Activated effector memory CD4-positive, alpha-beta T cell treated with anti-CD3 and anti-CD28 coated beads, Interleukin-2, amount 50 U/mL, for 16 hours (primary cell): ENCODE measurements around the gene USP34.

Source experiments
- DNase-seq: peaks from one replicate; pipeline ENCODE4 v3.0.0-alpha.2; 2020

USP34 gene

DNA sequence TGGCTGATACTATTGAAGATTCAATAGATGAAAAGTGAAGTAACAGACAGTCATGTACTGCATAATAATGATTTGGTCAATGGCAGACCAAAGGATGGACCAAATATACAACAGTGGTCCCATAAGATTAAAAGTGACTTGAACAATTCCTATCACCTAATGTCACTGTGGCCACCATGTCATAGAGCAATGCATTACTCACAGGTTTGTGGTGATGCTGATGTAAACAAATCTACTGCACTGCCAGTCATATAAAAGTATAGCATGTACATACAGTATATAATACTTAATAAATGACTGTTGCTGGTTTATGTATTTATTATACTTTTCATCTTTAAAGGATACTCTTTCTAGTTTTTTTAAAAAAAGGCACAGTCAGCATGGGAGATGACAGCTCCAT lies 99.9 kb downstream of the USP34 start:
- DNase-seq, result no peak

DNA sequence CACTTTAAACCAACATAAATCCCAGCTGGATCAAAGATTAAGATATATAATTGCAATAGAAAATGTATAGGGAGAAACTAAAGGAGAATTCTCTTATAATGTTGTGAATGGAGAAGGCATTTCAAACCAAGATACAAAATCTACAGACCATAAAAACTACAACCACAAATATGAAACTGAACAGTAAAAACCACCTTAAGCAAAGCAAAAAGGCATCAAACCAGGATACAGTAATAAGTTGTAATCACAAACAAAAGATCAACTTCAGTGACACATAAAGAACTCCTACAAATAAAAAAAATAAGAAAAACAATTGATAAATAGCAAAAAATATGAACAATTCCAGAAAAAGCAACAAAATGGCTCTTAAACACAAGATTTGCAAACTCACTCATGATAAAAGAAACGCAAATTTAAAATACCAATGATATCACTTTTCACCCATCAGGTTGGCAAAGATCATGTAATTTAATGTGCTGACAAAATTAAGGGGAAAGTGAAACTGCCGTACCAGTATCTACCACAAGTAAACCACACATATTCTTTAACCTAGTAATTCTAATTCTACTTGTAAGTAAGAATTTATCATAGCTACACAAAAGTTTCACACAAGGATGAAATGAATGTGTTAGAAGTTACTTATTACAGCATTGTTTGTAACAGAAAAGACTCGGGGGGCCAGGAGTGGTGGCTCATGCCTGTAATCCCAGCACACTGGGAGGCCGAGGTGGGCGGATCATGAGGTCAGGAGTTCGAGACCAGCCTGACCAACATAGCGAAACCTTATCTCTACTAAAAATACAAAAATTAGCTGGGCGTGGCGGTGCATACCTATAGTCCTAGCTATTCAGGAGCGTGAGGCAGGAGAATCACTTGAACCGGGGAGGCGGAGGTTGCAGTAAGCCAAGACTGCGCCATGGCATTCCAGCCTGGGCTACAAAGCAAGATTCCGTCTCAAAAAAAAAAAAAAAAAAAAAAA lies 101.9 kb downstream of the USP34 start:
- DNase-seq, result peak; percentile 64

DNA sequence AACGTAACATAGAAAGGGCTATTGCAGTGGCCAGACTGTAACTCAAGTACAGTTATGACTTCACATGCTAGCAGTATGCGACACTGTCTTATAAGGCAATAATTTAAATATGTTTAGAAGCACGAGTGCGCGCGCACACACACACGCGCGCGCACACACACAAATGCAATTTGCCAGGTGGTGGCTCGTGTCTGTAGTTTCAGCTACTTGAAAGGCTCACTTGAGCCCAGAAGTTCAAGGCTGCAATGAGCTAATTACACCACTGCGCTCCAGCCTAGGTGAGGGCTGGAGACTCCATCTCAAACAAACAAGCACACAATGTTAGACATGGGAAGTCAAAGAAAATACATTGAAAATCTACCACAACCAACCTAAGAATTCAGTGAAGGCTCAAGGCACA lies 103.7 kb downstream of the USP34 start:
- no peak for DNase-seq

GRCh38 chr2:61363580-61363979 lies 107.3 kb downstream of the USP34 start:
- DNase-seq, result no peak

DNA sequence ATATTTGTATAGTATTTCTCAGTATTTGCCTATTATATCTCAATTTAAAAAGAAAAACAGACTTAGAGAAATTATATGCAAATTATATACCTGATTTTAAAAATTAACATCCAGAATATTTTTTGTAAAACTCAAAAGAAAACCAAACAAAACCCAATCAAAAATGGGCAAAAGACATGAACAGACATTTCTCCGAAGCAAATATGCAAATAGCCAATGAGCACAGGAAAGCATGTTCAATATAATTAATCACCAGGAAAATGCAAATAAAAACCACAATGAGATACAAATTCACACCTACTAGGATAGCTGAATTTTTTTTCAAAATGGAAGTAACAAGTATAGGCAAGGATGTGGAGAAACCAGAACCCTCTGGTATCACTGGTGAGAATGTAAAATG lies 108.0 kb downstream of the USP34 start:
- no peak for DNase-seq

DNA sequence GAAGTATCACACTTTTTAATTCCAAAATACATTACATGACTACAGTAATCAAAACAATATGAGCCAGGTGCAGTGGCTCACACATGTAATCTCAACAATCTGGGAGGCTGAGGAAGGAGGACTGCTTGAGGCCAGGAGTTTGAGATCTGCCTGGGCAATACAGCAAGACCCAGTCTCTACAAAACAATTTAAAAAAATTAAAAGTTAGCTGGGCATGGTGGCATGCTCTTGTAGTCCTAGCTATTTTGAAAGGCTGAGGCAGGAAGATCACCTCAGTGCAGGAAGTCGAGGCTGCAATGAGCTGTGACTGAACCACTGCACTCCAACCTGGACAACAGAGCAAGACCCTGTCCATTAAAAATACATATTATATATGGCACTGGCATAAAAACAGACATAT lies 109.8 kb downstream of the USP34 start:
- no peak for DNase-seq

GRCh38 chr2:61359058-61359457 lies 111.8 kb downstream of the USP34 start:
- no peak for DNase-seq

- DNase-seq, result no peak
Observed at GRCh38 chr2:61357681-61358080, 113.2 kb downstream of the USP34 start.

- no peak for DNase-seq
Observed at GRCh38 chr2:61356958-61357350, 113.9 kb downstream of the USP34 start.

DNA sequence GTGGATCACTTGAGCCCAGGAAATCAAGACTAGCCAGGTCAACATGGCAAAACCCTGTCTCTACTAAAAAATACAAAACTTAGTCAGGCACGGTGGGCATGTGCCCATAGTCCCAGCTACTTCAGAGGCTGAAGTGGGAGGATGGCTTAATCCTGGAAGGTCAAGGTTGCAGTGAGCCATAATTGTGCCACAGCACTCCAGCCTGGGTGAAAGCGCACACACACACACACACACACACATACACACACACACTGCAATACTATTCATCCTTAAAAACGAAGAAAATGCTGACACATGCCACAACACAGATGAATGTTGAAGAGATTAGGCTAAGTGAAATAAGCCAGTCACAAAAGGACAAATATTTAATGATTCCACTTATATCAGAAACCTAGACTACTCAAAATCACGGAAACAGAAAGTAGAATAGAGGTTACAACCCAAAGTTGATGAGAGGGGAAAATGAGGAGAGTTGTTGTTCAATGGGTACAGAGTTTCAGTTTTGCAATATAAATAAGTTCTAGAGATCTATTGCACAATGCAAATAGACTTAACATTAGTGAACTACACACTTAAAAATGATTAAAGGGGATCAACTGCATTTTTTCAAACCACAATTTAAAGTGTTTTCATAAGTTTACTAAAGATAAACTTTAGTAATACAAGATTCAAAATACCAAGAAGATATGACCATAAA lies 114.5 kb downstream of the USP34 start:
- DNase-seq, result no peak

GRCh38 chr2:61354543-61355197 lies 116.2 kb downstream of the USP34 start:
- no peak for DNase-seq

DNA sequence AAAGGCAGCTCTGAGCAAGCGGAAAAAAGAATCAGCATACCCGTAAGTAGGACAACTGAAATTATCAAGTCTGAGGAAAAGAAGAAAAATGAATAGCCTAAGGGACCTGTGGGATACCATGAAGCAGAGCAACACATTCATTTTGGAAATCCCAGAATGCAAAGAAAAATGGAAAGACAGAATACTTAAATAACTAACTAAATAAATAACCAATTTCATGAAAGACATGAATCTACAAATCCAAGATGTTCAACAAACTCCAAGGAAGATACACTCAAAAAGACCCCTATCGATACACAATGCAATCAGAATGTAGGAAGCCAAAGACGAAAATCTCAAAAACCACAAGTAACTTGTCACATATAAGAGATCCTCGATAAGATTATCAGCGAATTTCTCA lies 117.0 kb downstream of the USP34 start:
- no peak for DNase-seq

GRCh38 chr2:61350777-61351176 lies 120.1 kb downstream of the USP34 start:
- DNase-seq, result no peak

- DNase-seq, result no peak
Observed at GRCh38 chr2:61343141-61343540, 127.7 kb downstream of the USP34 start.

DNA sequence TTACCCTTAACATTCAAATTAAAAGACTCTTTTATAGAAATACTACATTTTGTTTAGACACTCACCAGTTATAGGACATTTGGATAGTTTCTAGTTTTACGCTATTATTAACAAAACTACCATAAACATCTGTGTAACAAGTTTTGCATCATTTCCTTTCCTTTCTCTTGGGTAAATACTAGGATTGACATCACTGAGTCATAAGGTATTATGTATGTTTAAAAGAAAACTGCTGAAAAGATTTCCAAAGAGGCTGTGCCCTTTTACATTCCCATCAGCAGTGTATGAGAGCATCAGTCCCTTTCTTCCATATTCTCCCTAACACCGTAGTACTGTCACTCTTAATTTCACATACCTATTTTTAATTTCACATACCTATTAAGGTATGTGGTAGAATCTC lies 130.6 kb downstream of the USP34 start:
- no peak for DNase-seq

GRCh38 chr2:61338447-61338846 lies 132.4 kb downstream of the USP34 start:
- no peak for DNase-seq

DNA sequence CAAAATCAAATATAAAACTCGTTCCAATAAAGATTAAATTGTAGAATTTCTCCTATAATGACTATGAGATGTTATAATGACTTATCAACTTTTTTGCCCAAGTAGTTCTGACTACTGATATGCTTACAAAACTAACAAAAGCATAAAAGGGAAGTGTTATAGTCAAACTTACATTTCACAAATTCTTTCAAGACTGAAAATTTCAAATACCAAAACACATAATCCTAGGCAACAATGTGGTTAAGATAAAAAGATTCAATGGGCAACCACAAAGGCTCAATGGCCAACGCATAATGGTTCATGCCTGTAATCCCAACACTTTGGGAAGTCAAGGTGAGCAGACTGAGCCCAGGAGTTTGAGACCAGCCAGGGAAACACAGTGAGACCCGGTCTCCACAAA lies 135.7 kb downstream of the USP34 start:
- DNase-seq, result no peak

- DNase-seq, result no peak
Observed at GRCh38 chr2:61334466-61334865, 136.4 kb downstream of the USP34 start.

- no peak for DNase-seq
Observed at GRCh38 chr2:61328707-61329251, 142.1 kb downstream of the USP34 start.

DNA sequence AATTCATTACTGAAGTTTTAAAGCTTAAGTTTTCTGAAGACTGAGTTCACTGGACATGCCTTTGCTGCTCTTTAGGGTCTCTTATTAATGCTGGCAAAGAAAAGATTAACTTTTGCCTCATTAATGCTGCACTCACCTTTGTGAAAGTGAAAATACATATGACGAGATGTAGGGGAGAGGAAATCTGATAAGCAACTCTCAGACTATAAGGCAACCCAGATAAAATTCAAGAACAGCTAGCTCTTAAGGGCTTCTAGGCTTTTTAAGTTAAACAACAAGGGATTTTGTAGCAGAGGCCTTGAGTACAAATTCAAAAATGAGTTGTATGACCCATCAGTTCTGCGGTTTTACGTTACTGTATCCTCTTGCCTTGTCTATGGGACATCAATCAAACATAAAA lies 143.7 kb downstream of the USP34 start:
- no peak for DNase-seq

DNA sequence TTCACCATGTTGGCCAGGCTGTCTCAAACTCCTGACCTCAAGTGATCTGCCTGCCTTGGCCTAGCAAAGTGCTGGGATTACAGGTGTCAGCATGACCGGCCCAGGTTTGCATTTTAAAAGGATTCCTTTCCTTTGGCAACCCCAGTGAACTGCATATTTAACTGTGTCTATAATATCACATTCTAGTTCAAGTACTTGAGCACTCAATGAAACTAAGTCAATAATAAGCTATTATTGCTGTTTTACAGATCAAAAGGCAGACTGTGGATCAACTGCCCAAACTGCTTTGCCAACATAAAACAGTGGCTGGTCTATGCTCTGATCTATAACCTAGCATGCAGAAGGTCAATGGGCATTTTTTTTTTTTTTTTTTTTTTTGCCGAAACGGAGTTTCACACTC lies 144.5 kb downstream of the USP34 start:
- no peak for DNase-seq

GRCh38 chr2:61320181-61320580 lies 150.7 kb downstream of the USP34 start:
- no peak for DNase-seq

GRCh38 chr2:61318553-61318952 lies 152.3 kb downstream of the USP34 start:
- DNase-seq, result no peak
